Tongue (tissue), 1 donor: ENCODE measurements around the gene PNISR. TPM values are rescaled to one million over a fixed set of nuclear protein-coding genes. Genes with fewer than 3 reads are reported as not detected.

Source experiments
- total RNA-seq: library from RNA; depleted of rRNA; stranded (reverse); fragments of >200 nt; gene quantifications from one replicate; pipeline ENCODE4 v1.2.3, GENCODE V29; 2014

The PNISR gene
- total RNA-seq, 1 donor from 2014 or later = 189 TPM

Other genes with a start within 250 kb of the PNISR start
- gene FAXC, start 75.6 kb downstream of the PNISR start, total RNA-seq = 4.9 TPM
- gene COQ3, start 31.1 kb downstream of the PNISR start, total RNA-seq = 10.9 TPM
- gene USP45, start 90.1 kb upstream of the PNISR start, total RNA-seq = 14.3 TPM
- gene CCNC, start 143.4 kb upstream of the PNISR start, total RNA-seq = 57.5 TPM
- gene PRDM13, start 181.5 kb upstream of the PNISR start, total RNA-seq = not detected